HCT116 (cell line): ENCODE measurements around the gene MCM9. TPM values are rescaled to one million over a fixed set of nuclear protein-coding genes. Genes with fewer than 3 reads are reported as not detected.

Source experiments
- ATAC-seq: fragments of 200-7000 bp; cut with Tn5 transposase; 2 replicates; pipeline ENCODE4 v1.9.1; 2020; ENCODE audit warnings: mild to moderate bottlenecking, moderate library complexity
- BruUV-seq: library from RNA; stranded (reverse); fragments of 400-500 nt; replicated peaks from 2 replicates; lab custom pipeline; 2021; lab: Mats Ljungman, UMichigan
- CTCF ChIA-PET: fragments of 300-600 bp; sonication (Branson Sonifier 250); formaldehyde crosslinking; loops from one replicate; lab custom pipeline; 2021; ENCODE audit warnings: antibody characterized with exemption; lab: Charles Lee
- POLR2A ChIA-PET: fragments of 300-600, 350-600 bp; sonication (Branson Sonifier 250); formaldehyde crosslinking; loops from one replicate; lab custom pipeline; 2021; ENCODE audit warnings: antibody characterized with exemption; lab: Charles Lee
- RAD21 ChIA-PET, 2 experiments: fragments of 300-600 bp; sonication (Branson Sonifier 250); formaldehyde crosslinking; loops; one replicate each; lab custom pipeline; 2023; ENCODE audit warnings: low total read pairs in 2 of 2; ENCODE audit not compliant: uncharacterized antibody in 2 of 2, unreplicated experiment in 2 of 2, low non-redundant PET in 1 of 2; lab: Charles Lee
- DNase-seq: peaks from one replicate; pipeline ENCODE4 v3.0.0-alpha.2; 2010; ENCODE audit warnings: low read depth, low spot score
- H2AFZ ChIP-seq: fragments of 200-600 bp; shearing (Covaris generic), sonication (generic); 2 replicates; pipeline ENCODE4 v1.6.1; 2017; ENCODE audit warnings: low read depth, mixed run types, mixed read lengths, antibody characterized with exemption, low read length; ENCODE audit not compliant: poor library complexity, severe bottlenecking
- H3K27ac ChIP-seq: 2 replicates; pipeline ENCODE4 v1.5.1; 2012; ENCODE audit warnings: low read depth, low read length
- H3K27me3 ChIP-seq: fragments of 200-600 bp; sonication (generic); 2 replicates; pipeline ENCODE4 v1.6.1; 2016; ENCODE audit warnings: mixed run types, low read length, mixed read lengths; ENCODE audit not compliant: insufficient read depth
- H3K36me3 ChIP-seq, 2 experiments: fragments of 200-500 bp in 1 of 2; fragments of 200-600 bp in 1 of 2; sonication (Bioruptor generic) in 1 of 2; sonication (generic) in 1 of 2; 2 replicates each; pipeline versions ENCODE4 v1.5.1 to v1.6.1; 2014 to 2016; ENCODE audit warnings: low read length in 2 of 2, inconsistent platforms in 1 of 2, mixed read lengths in 1 of 2, mixed run types in 1 of 2; ENCODE audit not compliant: insufficient read depth in 2 of 2, control insufficient read depth in 1 of 2
- H3K4me1 ChIP-seq, 2 experiments: fragments of 200-600 bp in 1 of 2; sonication (generic) in 1 of 2; 2 replicates each; pipeline versions ENCODE4 v1.5.1 to v1.6.1; 2012 to 2017; ENCODE audit warnings: low read length in 2 of 2, inconsistent platforms in 1 of 2, mild to moderate bottlenecking in 1 of 2, mixed read lengths in 1 of 2, mixed run types in 1 of 2, moderate library complexity in 1 of 2; ENCODE audit not compliant: insufficient read depth in 2 of 2, control insufficient read depth in 1 of 2
- H3K4me2 ChIP-seq: fragments of 200-600 bp; sonication (generic); 2 replicates; pipeline ENCODE4 v1.6.1; 2017; ENCODE audit warnings: mixed run types, low read length, mixed read lengths
- H3K4me3 ChIP-seq, 2 experiments: fragments of 200-600 bp in 1 of 2; sonication (generic) in 1 of 2; replicated peaks in 1 of 2; 2 replicates each; pipeline ENCODE4 v1.5.1; 2011 to 2016; ENCODE audit warnings: low read length in 2 of 2, control low read depth in 1 of 2, low read depth in 1 of 2, mild to moderate bottlenecking in 1 of 2, mixed read lengths in 1 of 2, mixed run types in 1 of 2
- H3K79me2 ChIP-seq: fragments of 200-600 bp; sonication (generic); 2 replicates; pipeline ENCODE4 v1.6.1; 2017; ENCODE audit warnings: mild to moderate bottlenecking, mixed run types, low read length, moderate library complexity, mixed read lengths; ENCODE audit not compliant: insufficient read depth
- H3K9ac ChIP-seq: fragments of 200-600 bp; sonication (generic); 2 replicates; pipeline ENCODE4 v1.6.1; 2016; ENCODE audit warnings: low read length, mixed read lengths
- H3K9me2 ChIP-seq: fragments of 200-600 bp; sonication (generic), shearing (Covaris generic); 2 replicates; pipeline ENCODE4 v1.6.1; 2017; ENCODE audit warnings: mixed run types, mild to moderate bottlenecking, moderate library complexity; ENCODE audit not compliant: insufficient read depth
- H3K9me3 ChIP-seq, 2 experiments: fragments of 200-500 bp in 1 of 2; fragments of 200-600 bp in 1 of 2; sonication (Bioruptor generic) in 1 of 2; sonication (generic) in 1 of 2; 2 replicates each; pipeline ENCODE4 v1.6.1; 2014 to 2017; ENCODE audit warnings: low read length in 2 of 2, mixed read lengths in 2 of 2, inconsistent platforms in 1 of 2, low read depth in 1 of 2, mild to moderate bottlenecking in 1 of 2, mixed run types in 1 of 2, moderate library complexity in 1 of 2; ENCODE audit not compliant: control insufficient read depth in 1 of 2, insufficient read depth in 1 of 2
- H4K20me1 ChIP-seq: fragments of 200-600 bp; sonication (generic), shearing (Covaris generic); 2 replicates; pipeline ENCODE4 v1.6.1; 2017; ENCODE audit warnings: mixed run types, mild to moderate bottlenecking, moderate library complexity; ENCODE audit not compliant: insufficient read depth
- CEBPB ChIP-seq: IDR thresholded peaks from 2 replicates; pipeline ENCODE4 v1.6.1; 2012; ENCODE audit warnings: low read depth
- EZH2 ChIP-seq: fragments of 200-600 bp; sonication (generic); IDR thresholded peaks from 2 replicates; pipeline ENCODE4 v1.6.1; 2017; ENCODE audit warnings: antibody characterized with exemption, mixed run types
- FOSL1 ChIP-seq: IDR thresholded peaks from 2 replicates; pipeline ENCODE4 v1.6.1; 2012; ENCODE audit warnings: low read depth
- POLR2A ChIP-seq: IDR thresholded peaks from 2 replicates; pipeline ENCODE4 v1.7.0; 2011; ENCODE audit warnings: borderline replicate concordance; ENCODE audit not compliant: insufficient read depth, insufficient read length; ENCODE audit errors: extremely low read depth
- RAD21 ChIP-seq: IDR thresholded peaks from 2 replicates; pipeline ENCODE4 v1.6.1; 2012; ENCODE audit warnings: low read depth, mild to moderate bottlenecking
- SIN3A ChIP-seq: IDR thresholded peaks from 2 replicates; pipeline ENCODE4 v1.6.1; 2012; ENCODE audit warnings: low read depth
- SP1 ChIP-seq: IDR thresholded peaks from 2 replicates; pipeline ENCODE4 v1.6.1; 2012; ENCODE audit warnings: low read depth
- ZNF274 ChIP-seq: fragments of 200-500 bp; sonication (Bioruptor generic); IDR thresholded peaks from 2 replicates; pipeline ENCODE4 v1.6.1; 2014; ENCODE audit warnings: mild to moderate bottlenecking, low read depth, low read length, inconsistent platforms
- intact Hi-C: fragments of 100-400 bp; cut with micrococcal nuclease; formaldehyde crosslinking; loops from 2 replicates; pipeline ENCODE4 v1.10.0; 2022
- total RNA-seq: library from RNA; stranded (reverse); gene quantifications from one replicate; pipeline ENCODE4 v1.2.1, GENCODE V29; 2021; ENCODE audit not compliant: unreplicated experiment
- TF ChIP-seq, protein P1 (sequence below): IDR thresholded peaks from 2 replicates; pipeline ENCODE4 v1.6.1; 2012; ENCODE audit warnings: low read depth
- TF ChIP-seq, protein P2 (sequence below): IDR thresholded peaks from 2 replicates; pipeline ENCODE4 v1.6.1; 2012
- TF ChIP-seq, protein P3 (sequence below): IDR thresholded peaks from 2 replicates; pipeline ENCODE4 v1.6.1; 2011; ENCODE audit warnings: mild to moderate bottlenecking, low read length, moderate library complexity; ENCODE audit not compliant: insufficient replicate concordance; ENCODE audit errors: extremely low read depth

Gene MCM9
- total RNA-seq, 1 experiment from 2014 or later = 13.6 TPM

DNA sequence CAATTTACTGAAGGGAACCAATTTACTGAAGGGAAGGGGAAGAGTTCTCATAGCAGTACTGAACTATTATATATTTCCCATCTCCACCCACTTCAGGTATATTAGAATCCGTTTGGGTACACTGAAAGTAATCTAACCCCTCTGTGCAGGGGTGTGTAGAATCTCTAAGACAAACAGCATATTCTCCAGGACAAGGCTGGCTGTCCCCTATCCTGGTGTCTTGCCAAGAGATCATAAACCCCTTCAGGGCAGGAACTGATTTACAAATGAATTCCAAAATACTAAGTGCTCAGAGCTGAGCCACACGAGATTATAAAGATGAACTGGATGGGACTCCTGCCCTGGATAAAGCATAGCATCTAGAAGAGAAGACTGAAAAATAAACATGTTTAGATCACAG is 31.8 kb downstream of the MCM9 start:
- H3K9ac ChIP-seq = no peak overlapping the region
- TF ChIP-seq SIN3A (no peak), EZH2 (no peak), RAD21 (no peak), SP1 (no peak)
- TF ChIP-seq, protein P1, sequence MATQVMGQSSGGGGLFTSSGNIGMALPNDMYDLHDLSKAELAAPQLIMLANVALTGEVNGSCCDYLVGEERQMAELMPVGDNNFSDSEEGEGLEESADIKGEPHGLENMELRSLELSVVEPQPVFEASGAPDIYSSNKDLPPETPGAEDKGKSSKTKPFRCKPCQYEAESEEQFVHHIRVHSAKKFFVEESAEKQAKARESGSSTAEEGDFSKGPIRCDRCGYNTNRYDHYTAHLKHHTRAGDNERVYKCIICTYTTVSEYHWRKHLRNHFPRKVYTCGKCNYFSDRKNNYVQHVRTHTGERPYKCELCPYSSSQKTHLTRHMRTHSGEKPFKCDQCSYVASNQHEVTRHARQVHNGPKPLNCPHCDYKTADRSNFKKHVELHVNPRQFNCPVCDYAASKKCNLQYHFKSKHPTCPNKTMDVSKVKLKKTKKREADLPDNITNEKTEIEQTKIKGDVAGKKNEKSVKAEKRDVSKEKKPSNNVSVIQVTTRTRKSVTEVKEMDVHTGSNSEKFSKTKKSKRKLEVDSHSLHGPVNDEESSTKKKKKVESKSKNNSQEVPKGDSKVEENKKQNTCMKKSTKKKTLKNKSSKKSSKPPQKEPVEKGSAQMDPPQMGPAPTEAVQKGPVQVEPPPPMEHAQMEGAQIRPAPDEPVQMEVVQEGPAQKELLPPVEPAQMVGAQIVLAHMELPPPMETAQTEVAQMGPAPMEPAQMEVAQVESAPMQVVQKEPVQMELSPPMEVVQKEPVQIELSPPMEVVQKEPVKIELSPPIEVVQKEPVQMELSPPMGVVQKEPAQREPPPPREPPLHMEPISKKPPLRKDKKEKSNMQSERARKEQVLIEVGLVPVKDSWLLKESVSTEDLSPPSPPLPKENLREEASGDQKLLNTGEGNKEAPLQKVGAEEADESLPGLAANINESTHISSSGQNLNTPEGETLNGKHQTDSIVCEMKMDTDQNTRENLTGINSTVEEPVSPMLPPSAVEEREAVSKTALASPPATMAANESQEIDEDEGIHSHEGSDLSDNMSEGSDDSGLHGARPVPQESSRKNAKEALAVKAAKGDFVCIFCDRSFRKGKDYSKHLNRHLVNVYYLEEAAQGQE = no peak
- TF ChIP-seq, protein P2, sequence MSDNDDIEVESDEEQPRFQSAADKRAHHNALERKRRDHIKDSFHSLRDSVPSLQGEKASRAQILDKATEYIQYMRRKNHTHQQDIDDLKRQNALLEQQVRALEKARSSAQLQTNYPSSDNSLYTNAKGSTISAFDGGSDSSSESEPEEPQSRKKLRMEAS = no peak
- no peak for ATAC-seq
- no peak overlapping the region for H3K4me3 ChIP-seq
- intact Hi-C loops = no loop called here
- no peaks in the 10 kb centered on the region for H3K9me3 ChIP-seq
- no peaks in the 10 kb centered on the region for H3K4me1 ChIP-seq
- peaks cover 22 to 35% of the 10 kb centered on the region in 2 experiments; a peak in 3 of 4 replicates for H3K36me3 ChIP-seq
- no peak overlapping the region for H2AFZ ChIP-seq
- H3K27ac ChIP-seq = no peak overlapping the region
- H4K20me1 ChIP-seq = no peaks in the 10 kb centered on the region
- CTCF ChIA-PET = no interaction called here
- no peak for DNase-seq
- RAD21 ChIA-PET = no interaction called here
- POLR2A ChIA-PET = no interaction called here
- no TSS peak for BruUV-seq
- H3K27me3 ChIP-seq = no peaks in the 10 kb centered on the region
- peaks cover 60% of the 10 kb centered on the region for H3K79me2 ChIP-seq
- no peaks in the 10 kb centered on the region for H3K9me2 ChIP-seq
- H3K4me2 ChIP-seq = no peak overlapping the region

DNA sequence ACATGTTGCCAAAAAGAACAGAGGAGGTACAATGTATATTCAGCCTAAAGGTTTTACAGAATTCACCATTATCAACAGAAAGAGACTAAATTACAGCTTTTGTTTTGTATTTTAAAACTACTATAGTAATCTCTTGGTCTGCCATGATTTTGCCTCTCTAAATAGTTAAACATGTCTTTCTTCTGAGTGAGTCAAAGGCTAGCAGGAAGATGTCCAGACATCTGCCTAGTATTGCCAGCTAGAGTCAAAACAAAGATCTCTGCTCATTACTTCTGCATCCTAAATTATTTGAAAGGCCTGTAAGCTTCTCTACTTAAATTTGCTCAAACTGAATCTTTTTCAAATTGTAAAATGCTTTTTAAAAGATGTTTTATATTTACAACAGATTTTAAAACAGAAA is 32.2 kb downstream of the MCM9 start:
- no peak overlapping the region for H3K4me2 ChIP-seq
- BruUV-seq = no TSS peak
- POLR2A ChIA-PET = no interaction called here
- peaks cover 60% of the 10 kb centered on the region for H3K79me2 ChIP-seq
- no peaks in the 10 kb centered on the region for H4K20me1 ChIP-seq
- H3K9me2 ChIP-seq = no peaks in the 10 kb centered on the region
- DNase-seq (no peak), ATAC-seq (no peak)
- CTCF ChIA-PET = no interaction called here
- no peak overlapping the region for H2AFZ ChIP-seq
- H3K27ac ChIP-seq = no peak overlapping the region
- no peak overlapping the region for H3K9ac ChIP-seq
- intact Hi-C loops = no loop called here
- H3K9me3 ChIP-seq = no peaks in the 10 kb centered on the region
- no peak overlapping the region for H3K4me3 ChIP-seq
- RAD21 ChIA-PET = no interaction called here
- no peaks in the 10 kb centered on the region for H3K27me3 ChIP-seq
- peaks cover 18 to 31% of the 10 kb centered on the region in 2 experiments; a peak in 3 of 4 replicates for H3K36me3 ChIP-seq
- H3K4me1 ChIP-seq = no peaks in the 10 kb centered on the region
- TF ChIP-seq CEBPB = no peak
- TF ChIP-seq, protein P1 = no peak
- no peak for TF ChIP-seq ZNF274
- no peak for TF ChIP-seq POLR2A
- TF ChIP-seq, protein P3, sequence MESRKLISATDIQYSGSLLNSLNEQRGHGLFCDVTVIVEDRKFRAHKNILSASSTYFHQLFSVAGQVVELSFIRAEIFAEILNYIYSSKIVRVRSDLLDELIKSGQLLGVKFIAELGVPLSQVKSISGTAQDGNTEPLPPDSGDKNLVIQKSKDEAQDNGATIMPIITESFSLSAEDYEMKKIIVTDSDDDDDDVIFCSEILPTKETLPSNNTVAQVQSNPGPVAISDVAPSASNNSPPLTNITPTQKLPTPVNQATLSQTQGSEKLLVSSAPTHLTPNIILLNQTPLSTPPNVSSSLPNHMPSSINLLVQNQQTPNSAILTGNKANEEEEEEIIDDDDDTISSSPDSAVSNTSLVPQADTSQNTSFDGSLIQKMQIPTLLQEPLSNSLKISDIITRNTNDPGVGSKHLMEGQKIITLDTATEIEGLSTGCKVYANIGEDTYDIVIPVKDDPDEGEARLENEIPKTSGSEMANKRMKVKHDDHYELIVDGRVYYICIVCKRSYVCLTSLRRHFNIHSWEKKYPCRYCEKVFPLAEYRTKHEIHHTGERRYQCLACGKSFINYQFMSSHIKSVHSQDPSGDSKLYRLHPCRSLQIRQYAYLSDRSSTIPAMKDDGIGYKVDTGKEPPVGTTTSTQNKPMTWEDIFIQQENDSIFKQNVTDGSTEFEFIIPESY = no peak
- TF ChIP-seq SP1 = no peak
- no peak for TF ChIP-seq FOSL1
